AG04449 (cell line): ENCODE measurements around the gene LBHD2.
"Not testable (repeated sequence)": the region's sequence is repeated elsewhere in the genome, so short reads cannot be mapped to it uniquely, and the experiment has no call there.

Experiments used
- CTCF ChIA-PET: fragments of 350-600 bp; formaldehyde crosslinking; extraction: SDS; loops from one replicate; lab custom pipeline; 2021; ENCODE audit warnings: antibody characterized with exemption; lab: Yijun Ruan, JAX
- POLR2A ChIA-PET: fragments of 400-600, 350-600 bp; formaldehyde crosslinking; extraction: SDS; loops from one replicate; lab custom pipeline; 2020; ENCODE audit warnings: antibody characterized with exemption, inconsistent platforms; lab: Yijun Ruan, JAX
- DNase-seq: peaks from one replicate; pipeline ENCODE4 v3.0.0-alpha.2; 2010; ENCODE audit warnings: low read depth, low spot score
- H3K4me3 ChIP-seq: 2 replicates; pipeline ENCODE4 v1.5.1; 2011; ENCODE audit warnings: low read depth, mild to moderate bottlenecking, control low read depth, low read length
- TF ChIP-seq, protein P1 (sequence below): IDR thresholded peaks from one replicate; pipeline ENCODE4 v1.5.1; 2011; ENCODE audit warnings: mild to moderate bottlenecking, moderate library complexity, low read length, control low read depth, inconsistent platforms; ENCODE audit not compliant: insufficient read depth; ENCODE audit errors: missing control alignments

LBHD2 gene

GRCh38 chr14:103084021-103084919 is at the start of gene LBHD2:
Gene LBHD2 (plus strand): TSS chr14:103084210. CDS start chr14:103086013, 1,803 bp downstream.
- ChIA-PET POLR2A (no interaction called here), CTCF (interaction anchor here (1.3 to 1.5 kb wide), 4 partner anchors 7 to 208 kb away, joined by 3 to 4 read pairs (median 4); partner anchors contain the start of gene EXOC3L4)
- TF ChIP-seq, protein P1, sequence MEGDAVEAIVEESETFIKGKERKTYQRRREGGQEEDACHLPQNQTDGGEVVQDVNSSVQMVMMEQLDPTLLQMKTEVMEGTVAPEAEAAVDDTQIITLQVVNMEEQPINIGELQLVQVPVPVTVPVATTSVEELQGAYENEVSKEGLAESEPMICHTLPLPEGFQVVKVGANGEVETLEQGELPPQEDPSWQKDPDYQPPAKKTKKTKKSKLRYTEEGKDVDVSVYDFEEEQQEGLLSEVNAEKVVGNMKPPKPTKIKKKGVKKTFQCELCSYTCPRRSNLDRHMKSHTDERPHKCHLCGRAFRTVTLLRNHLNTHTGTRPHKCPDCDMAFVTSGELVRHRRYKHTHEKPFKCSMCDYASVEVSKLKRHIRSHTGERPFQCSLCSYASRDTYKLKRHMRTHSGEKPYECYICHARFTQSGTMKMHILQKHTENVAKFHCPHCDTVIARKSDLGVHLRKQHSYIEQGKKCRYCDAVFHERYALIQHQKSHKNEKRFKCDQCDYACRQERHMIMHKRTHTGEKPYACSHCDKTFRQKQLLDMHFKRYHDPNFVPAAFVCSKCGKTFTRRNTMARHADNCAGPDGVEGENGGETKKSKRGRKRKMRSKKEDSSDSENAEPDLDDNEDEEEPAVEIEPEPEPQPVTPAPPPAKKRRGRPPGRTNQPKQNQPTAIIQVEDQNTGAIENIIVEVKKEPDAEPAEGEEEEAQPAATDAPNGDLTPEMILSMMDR: no peak
- H3K4me3 ChIP-seq: no peak within 1 kb of the TSS
- no peak for DNase-seq

DNA sequence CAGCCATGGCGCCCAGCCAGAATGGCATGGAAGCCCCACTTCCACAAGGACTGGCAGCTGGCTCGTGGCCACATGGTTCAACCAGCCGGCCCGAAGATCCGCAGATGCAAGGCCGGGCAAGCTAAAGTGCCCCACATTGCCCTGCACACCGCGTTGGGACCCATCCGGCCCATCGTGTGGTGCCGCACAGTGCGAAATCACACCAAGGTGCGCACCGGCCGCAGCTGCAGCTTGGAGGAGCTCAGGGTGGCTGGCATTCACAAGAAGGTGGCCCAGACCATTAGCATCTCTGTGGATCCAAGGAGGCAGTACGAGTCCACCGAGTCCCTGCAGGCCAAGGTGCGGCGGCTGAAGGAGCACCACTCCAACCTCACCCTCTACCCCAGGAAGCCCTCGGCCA is 42.5 kb upstream of the LBHD2 start:
- CTCF ChIA-PET: no interaction called here

GRCh38 chr14:103043257-103044015 is 40.6 kb upstream of the LBHD2 start:
- ChIA-PET CTCF (no interaction called here), POLR2A (interaction anchor here (0.6 kb wide), 1 partner anchor 261 kb away, joined by 3 read pairs; no protein-coding TSS in a partner anchor)

More for the DNA sequence above, 42.5 kb upstream of the LBHD2 start:
- TF ChIP-seq, protein P1: no peak
- H3K4me3 ChIP-seq: no peak overlapping the region
- POLR2A ChIA-PET: no interaction called here
- no peak for DNase-seq

DNA sequence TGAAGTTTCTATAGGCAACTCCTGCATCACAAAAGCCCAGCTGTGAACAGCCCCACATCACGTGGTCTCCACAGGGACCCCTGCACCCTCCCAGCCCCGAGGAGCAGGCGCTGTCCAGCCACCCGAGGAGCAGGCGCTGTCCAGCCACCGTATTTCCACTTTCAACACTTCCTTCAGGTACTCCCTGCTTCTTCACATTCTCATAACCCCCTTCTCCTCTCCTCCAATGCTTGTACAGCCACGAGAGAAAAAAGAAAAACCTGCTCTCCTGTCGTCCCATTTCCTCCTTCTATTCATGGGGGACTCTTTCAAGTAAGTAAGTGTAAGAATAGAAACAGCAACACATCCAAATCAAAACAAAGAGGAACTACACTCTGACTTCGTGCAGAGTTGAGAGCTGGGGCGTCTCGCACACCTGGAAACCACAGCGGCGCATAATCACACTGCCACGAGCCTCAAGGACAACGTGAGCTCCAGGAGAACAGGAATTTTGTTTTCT is 38.6 kb upstream of the LBHD2 start:
- ChIA-PET POLR2A (no interaction called here), CTCF (no interaction called here)
- H3K4me3 ChIP-seq: no peak overlapping the region
- TF ChIP-seq, protein P1: no peak
- no peak for DNase-seq

More at GRCh38 chr14:103043257-103044015, 40.6 kb upstream of the LBHD2 start:
- TF ChIP-seq, protein P1: no peak
- H3K4me3 ChIP-seq: no peak overlapping the region
- DNase-seq: no peak

GRCh38 chr14:103047453-103047852 is 36.6 kb upstream of the LBHD2 start:
- H3K4me3 ChIP-seq, POLR2A ChIA-PET, DNase-seq: not testable (repeated sequence)
- CTCF ChIA-PET: interaction anchor here (0.9 to 3.2 kb wide), 3 partner anchors 11 to 75 kb away, joined by 3 to 10 read pairs (median 3); no protein-coding TSS in a partner anchor

- CTCF ChIA-PET: interaction anchor here (1.2 to 1.6 kb wide), 2 partner anchors 24 to 54 kb away, joined by 3 to 5 read pairs; no protein-coding TSS in a partner anchor
- H3K4me3 ChIP-seq: no peak overlapping the region
- DNase-seq: no peak
- TF ChIP-seq, protein P1: no peak
- POLR2A ChIA-PET: no interaction called here
Measured at GRCh38 chr14:103050935-103051334, 33.1 kb upstream of the LBHD2 start.
